ENCODE measurements around the gene FGF7.
"Not testable (repeated sequence)": the region's sequence is repeated elsewhere in the genome, so short reads cannot be mapped to it uniquely, and the experiment has no call there.

The FGF7 gene

GRCh38 chr15:49490966-49491365 is 67.9 kb downstream of the FGF7 start:
- in situ Hi-C loops (cut with HindIII; ENCODE audit: low pct_unique_long_range_greater_than_20kb, low sequenced_read_pairs), result no loop called here
- no peak for DNase-seq (ENCODE audit: low read depth in 1 of 2, low spot score in 1 of 2)
- TF ChIP-seq JUND (IDR thresholded peaks at IDR 0.05; ENCODE audit: low read depth), result no peak

- in situ Hi-C loops (cut with HindIII; ENCODE audit: low pct_unique_long_range_greater_than_20kb, low sequenced_read_pairs), result no loop called here
- DNase-seq (ENCODE audit: low read depth in 1 of 2, low spot score in 1 of 2), result no peak
- no peak for TF ChIP-seq JUND (IDR thresholded peaks at IDR 0.05; ENCODE audit: low read depth)
Observed at GRCh38 chr15:49492151-49492550, 69.1 kb downstream of the FGF7 start.

GRCh38 chr15:49492830-49493229 is 69.8 kb downstream of the FGF7 start:
- no peak for TF ChIP-seq JUND (IDR thresholded peaks at IDR 0.05; ENCODE audit: low read depth)
- in situ Hi-C loops (cut with HindIII; ENCODE audit: low pct_unique_long_range_greater_than_20kb, low sequenced_read_pairs), result no loop called here
- no peak for DNase-seq (ENCODE audit: low read depth in 1 of 2, low spot score in 1 of 2)

GRCh38 chr15:49494842-49495241 is 71.8 kb downstream of the FGF7 start:
- in situ Hi-C loops (cut with HindIII; ENCODE audit: low pct_unique_long_range_greater_than_20kb, low sequenced_read_pairs), result no loop called here

GRCh38 chr15:49495993-49496753 is 73.1 kb downstream of the FGF7 start:
- in situ Hi-C loops (cut with HindIII; ENCODE audit: low pct_unique_long_range_greater_than_20kb, low sequenced_read_pairs), result no loop called here
- no peak for DNase-seq (ENCODE audit: low read depth in 1 of 2, low spot score in 1 of 2)
- no peak for TF ChIP-seq JUND (IDR thresholded peaks at IDR 0.05; ENCODE audit: low read depth)

More at GRCh38 chr15:49494842-49495241, 71.8 kb downstream of the FGF7 start:
- DNase-seq (ENCODE audit: low read depth in 1 of 2, low spot score in 1 of 2), result no peak
- TF ChIP-seq JUND (IDR thresholded peaks at IDR 0.05; ENCODE audit: low read depth), result no peak

- in situ Hi-C loops (cut with HindIII; ENCODE audit: low pct_unique_long_range_greater_than_20kb, low sequenced_read_pairs), result no loop called here
- no peak for TF ChIP-seq JUND (IDR thresholded peaks at IDR 0.05; ENCODE audit: low read depth)
- no peak for DNase-seq (ENCODE audit: low read depth in 1 of 2, low spot score in 1 of 2)
Observed at GRCh38 chr15:49501586-49501985, 78.5 kb downstream of the FGF7 start.

- in situ Hi-C loops (cut with HindIII; ENCODE audit: low pct_unique_long_range_greater_than_20kb, low sequenced_read_pairs), result no loop called here
Observed at GRCh38 chr15:49506341-49506740, 83.3 kb downstream of the FGF7 start.

GRCh38 chr15:49507261-49507660 is 84.2 kb downstream of the FGF7 start:
- no peak for TF ChIP-seq JUND (IDR thresholded peaks at IDR 0.05; ENCODE audit: low read depth)
- in situ Hi-C loops (cut with HindIII; ENCODE audit: low pct_unique_long_range_greater_than_20kb, low sequenced_read_pairs), result no loop called here
- DNase-seq (ENCODE audit: low read depth in 1 of 2, low spot score in 1 of 2), result no peak

More at GRCh38 chr15:49506341-49506740, 83.3 kb downstream of the FGF7 start:
- TF ChIP-seq JUND (IDR thresholded peaks at IDR 0.05; ENCODE audit: low read depth), result no peak
- DNase-seq (ENCODE audit: low read depth in 1 of 2, low spot score in 1 of 2), result no peak

- DNase-seq (ENCODE audit: low read depth in 1 of 2, low spot score in 1 of 2); in situ Hi-C loops (cut with HindIII; ENCODE audit: low pct_unique_long_range_greater_than_20kb, low sequenced_read_pairs): not testable (repeated sequence)
Observed at GRCh38 chr15:49512739-49513138, 89.7 kb downstream of the FGF7 start.

GRCh38 chr15:49521802-49522201 is 98.8 kb downstream of the FGF7 start:
- DNase-seq (ENCODE audit: low read depth in 1 of 2, low spot score in 1 of 2), result no peak
- in situ Hi-C loops (cut with HindIII; ENCODE audit: low pct_unique_long_range_greater_than_20kb, low sequenced_read_pairs), result no loop called here
- TF ChIP-seq JUND (IDR thresholded peaks at IDR 0.05; ENCODE audit: low read depth), result no peak

GRCh38 chr15:49528289-49528688 is 105.2 kb downstream of the FGF7 start:
- no peak for DNase-seq (ENCODE audit: low read depth in 1 of 2, low spot score in 1 of 2)
- in situ Hi-C loops (cut with HindIII; ENCODE audit: low pct_unique_long_range_greater_than_20kb, low sequenced_read_pairs), result no loop called here
- no peak for TF ChIP-seq JUND (IDR thresholded peaks at IDR 0.05; ENCODE audit: low read depth)

GRCh38 chr15:49530092-49530491 is 107.0 kb downstream of the FGF7 start:
- no peak for TF ChIP-seq JUND (IDR thresholded peaks at IDR 0.05; ENCODE audit: low read depth)
- no peak for DNase-seq (ENCODE audit: low read depth in 1 of 2, low spot score in 1 of 2)
- in situ Hi-C loops (cut with HindIII; ENCODE audit: low pct_unique_long_range_greater_than_20kb, low sequenced_read_pairs), result no loop called here

All from T47D (cell line).